BLaER1 (cell line): Measurements from ENCODE around the gene CEP41.

Experiments
- H3K27ac ChIP-seq: shearing (Covaris generic); formaldehyde crosslinking; 2 replicates; pipeline ENCODE4 v1.8.1; 2022
- H3K27me3 ChIP-seq: shearing (Covaris generic); formaldehyde crosslinking; 2 replicates; pipeline ENCODE4 v1.8.1; 2022
- H3K36me3 ChIP-seq: shearing (Covaris generic); formaldehyde crosslinking; 2 replicates; pipeline ENCODE4 v1.8.1; 2022
- H3K4me1 ChIP-seq: shearing (Covaris generic); formaldehyde crosslinking; 2 replicates; pipeline ENCODE4 v1.8.1; 2022
- H3K4me2 ChIP-seq: shearing (Covaris generic); formaldehyde crosslinking; 2 replicates; pipeline ENCODE4 v1.8.1; 2022
- H3K4me3 ChIP-seq: shearing (Covaris generic); formaldehyde crosslinking; 2 replicates; pipeline ENCODE4 v1.8.1; 2022
- H3K9ac ChIP-seq: shearing (Covaris generic); formaldehyde crosslinking; 2 replicates; pipeline ENCODE4 v1.8.1; 2022
- H3K9me3 ChIP-seq: shearing (Covaris generic); formaldehyde crosslinking; 2 replicates; pipeline ENCODE4 v1.8.1; 2022
- H4K20me1 ChIP-seq: shearing (Covaris generic); formaldehyde crosslinking; 2 replicates; pipeline ENCODE4 v1.8.1; 2022
- Cebpa-rat ChIP-seq: shearing (Covaris generic); IDR thresholded peaks from 2 replicates; pipeline ENCODE4 v1.8.1; 2022

The CEP41 gene

DNA sequence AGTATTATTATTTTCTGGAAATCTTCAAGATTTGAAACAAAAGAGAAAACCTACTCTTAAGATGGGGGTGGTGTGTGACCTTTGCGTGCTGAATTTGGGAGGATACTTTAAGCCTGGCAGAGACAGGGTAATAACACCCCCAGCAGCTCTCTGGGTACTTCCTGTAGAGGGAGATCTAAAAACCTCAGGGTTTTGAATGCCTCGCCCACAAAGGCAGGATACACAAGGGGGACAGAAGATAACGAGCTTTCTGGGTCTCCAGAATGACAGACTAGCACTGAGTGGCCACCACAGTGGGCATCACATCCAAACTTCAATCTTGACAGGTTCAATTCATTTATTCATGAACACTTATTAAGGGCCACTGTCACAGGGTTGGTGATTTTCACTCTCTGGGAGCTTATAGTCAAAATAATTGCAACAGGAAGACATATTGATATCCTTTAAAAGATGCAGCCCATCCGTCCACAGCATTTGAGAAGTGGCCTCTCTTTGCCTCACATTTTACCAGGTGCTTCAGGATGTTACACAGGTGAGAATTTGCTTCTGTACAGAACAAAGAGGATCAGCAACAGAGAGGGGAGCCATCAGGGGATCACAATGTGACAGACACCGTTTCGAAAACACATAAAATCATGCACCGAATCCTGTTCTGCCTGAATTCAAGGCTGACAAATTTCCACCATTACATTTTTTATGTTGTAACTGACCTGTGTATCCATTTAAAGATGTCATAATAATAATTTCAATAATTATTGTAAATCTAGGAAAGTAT is 46.2 kb downstream of the CEP41 start:
- Histone ChIP-seq H3K27me3 (no peaks in the 10 kb centered on the region), H3K9ac (no peak overlapping the region), H3K4me1 (peaks cover 16% of the 10 kb centered on the region), H3K36me3 (peaks cover 23% of the 10 kb centered on the region), H3K4me3 (no peak overlapping the region), H3K27ac (no peak overlapping the region), H4K20me1 (no peaks in the 10 kb centered on the region), H3K4me2 (peak overlapping the region; percentile 51), H3K9me3 (no peaks in the 10 kb centered on the region)
- TF ChIP-seq Cebpa-rat: no peak

- no peak overlapping the region for H3K9ac ChIP-seq
- peaks cover 16% of the 10 kb centered on the region for H3K36me3 ChIP-seq
- no peak overlapping the region for H3K27ac ChIP-seq
- no peak overlapping the region for H3K4me3 ChIP-seq
- no peaks in the 10 kb centered on the region for H3K27me3 ChIP-seq
- no peaks in the 10 kb centered on the region for H4K20me1 ChIP-seq
- H3K4me2 ChIP-seq: peak overlapping the region; percentile 51
- no peaks in the 10 kb centered on the region for H3K9me3 ChIP-seq
- H3K4me1 ChIP-seq: peaks cover 16% of the 10 kb centered on the region
- TF ChIP-seq Cebpa-rat: no peak
These were observed 46.9 kb downstream of the CEP41 start for GRCh38 chr7:130393841-130394411.

DNA sequence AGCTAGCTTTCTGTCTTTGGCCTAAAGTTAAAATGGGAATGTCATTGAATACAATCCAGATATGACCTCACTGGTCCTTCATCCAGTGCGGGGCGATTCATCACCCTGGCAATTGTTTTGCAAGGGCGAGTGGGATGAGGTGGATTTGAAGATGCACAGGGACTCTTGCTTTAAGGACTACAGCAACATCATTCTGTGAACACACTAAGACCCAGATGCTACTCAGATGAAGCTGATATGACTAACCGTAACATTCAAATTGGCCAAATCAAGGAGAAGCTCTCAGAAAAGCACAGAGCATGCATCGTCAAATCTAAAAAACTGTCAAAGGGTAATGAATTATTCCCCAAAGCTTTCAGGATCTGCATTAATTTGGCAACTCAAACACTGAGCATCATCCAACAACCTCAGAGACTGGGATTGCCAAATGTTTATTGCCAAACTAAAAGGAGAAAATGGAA is 47.7 kb downstream of the CEP41 start:
- H3K9me3 ChIP-seq: no peaks in the 10 kb centered on the region
- no peak overlapping the region for H3K27ac ChIP-seq
- no peak for TF ChIP-seq Cebpa-rat
- H4K20me1 ChIP-seq: no peaks in the 10 kb centered on the region
- peaks cover 16% of the 10 kb centered on the region for H3K4me1 ChIP-seq
- H3K4me2 ChIP-seq: no peak overlapping the region
- H3K9ac ChIP-seq: no peak overlapping the region
- no peaks in the 10 kb centered on the region for H3K27me3 ChIP-seq
- no peak overlapping the region for H3K4me3 ChIP-seq
- H3K36me3 ChIP-seq: peaks cover 8% of the 10 kb centered on the region

DNA sequence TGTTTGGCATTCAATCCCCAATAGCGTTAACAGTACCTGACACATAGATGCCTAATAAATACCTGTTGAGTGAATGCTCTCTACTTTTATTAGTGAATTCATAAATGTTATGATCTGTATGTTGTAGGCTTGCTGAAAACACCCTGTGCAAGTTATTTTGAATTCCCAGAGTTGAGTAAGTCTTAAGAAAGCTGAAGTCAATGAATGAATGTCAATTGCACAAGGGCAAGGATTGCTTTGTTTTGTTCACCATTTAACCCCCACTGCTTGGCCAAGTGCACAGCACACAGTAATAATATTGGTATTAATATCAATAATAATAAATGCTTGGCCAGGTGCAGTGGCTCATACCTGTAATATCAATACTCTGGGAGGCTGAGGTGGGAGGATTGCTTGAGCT is 50.3 kb downstream of the CEP41 start:
- no peaks in the 10 kb centered on the region for H4K20me1 ChIP-seq
- no peak overlapping the region for H3K9ac ChIP-seq
- no peak for TF ChIP-seq Cebpa-rat
- no peak overlapping the region for H3K4me3 ChIP-seq
- no peaks in the 10 kb centered on the region for H3K9me3 ChIP-seq
- no peaks in the 10 kb centered on the region for H3K27me3 ChIP-seq
- H3K36me3 ChIP-seq: no peaks in the 10 kb centered on the region
- H3K4me1 ChIP-seq: peaks cover 23% of the 10 kb centered on the region
- no peak overlapping the region for H3K27ac ChIP-seq
- H3K4me2 ChIP-seq: no peak overlapping the region

DNA sequence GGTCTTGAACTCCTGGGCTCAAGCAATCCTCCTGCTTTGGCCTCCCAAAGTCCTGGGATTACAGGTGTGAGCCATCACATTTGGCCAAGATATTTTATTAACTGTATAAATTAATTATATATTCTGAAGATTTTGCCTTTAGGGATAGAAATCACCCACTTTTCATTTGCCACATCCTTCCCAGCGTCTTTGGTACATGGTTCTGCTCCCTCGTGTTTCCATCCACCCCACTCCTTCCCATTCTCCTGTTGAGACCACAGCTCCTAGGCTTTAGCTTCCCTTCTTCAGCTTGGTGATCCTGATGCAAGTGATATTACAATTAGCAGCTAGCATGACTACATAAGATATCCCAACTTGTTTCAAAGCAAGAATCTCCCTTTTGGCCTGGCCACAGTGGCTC is 52.1 kb downstream of the CEP41 start:
- H3K4me3 ChIP-seq: no peak overlapping the region
- no peak overlapping the region for H3K9ac ChIP-seq
- peaks cover 11% of the 10 kb centered on the region for H3K4me1 ChIP-seq
- no peaks in the 10 kb centered on the region for H3K36me3 ChIP-seq
- no peak overlapping the region for H3K4me2 ChIP-seq
- H3K27ac ChIP-seq: no peak overlapping the region
- no peaks in the 10 kb centered on the region for H4K20me1 ChIP-seq
- H3K27me3 ChIP-seq: no peaks in the 10 kb centered on the region
- H3K9me3 ChIP-seq: no peaks in the 10 kb centered on the region
- no peak for TF ChIP-seq Cebpa-rat

DNA sequence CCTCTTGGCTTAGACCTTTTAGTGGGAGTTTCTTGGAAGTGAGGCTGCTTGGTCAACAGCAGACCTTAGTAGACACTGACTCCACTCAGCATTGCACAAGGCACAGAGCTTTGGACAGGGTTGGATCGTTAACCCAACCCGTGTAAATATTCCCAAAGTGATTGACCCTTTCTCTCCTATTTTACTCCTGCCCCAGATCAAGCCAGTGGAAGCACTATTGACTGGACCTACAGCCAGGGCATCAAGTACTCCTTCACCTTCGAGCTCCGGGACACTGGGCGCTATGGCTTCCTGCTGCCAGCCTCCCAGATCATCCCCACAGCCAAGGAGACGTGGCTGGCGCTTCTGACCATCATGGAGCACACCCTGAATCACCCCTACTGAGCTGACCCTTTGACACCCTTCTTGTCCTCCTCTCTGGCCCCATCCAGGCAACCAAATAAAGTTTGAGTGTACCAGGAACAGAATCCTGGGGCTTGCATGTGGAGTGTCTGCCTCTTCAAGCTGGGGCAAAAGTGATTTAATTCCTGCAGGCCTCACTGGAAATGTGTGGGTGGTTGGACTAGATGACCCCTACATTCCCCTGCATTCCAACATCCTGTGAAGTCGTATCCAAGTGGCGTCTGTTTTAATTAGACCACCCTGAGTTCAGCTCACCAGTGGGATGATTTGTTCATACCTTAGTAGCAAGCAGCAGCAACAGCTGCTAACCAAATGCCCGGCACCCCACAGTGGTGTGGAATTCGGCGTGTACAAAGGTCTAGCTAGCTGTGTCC is 53.0 kb downstream of the CEP41 start:
- Histone ChIP-seq H3K4me3 (no peak overlapping the region), H4K20me1 (no peaks in the 10 kb centered on the region), H3K27me3 (no peaks in the 10 kb centered on the region), H3K4me1 (peaks cover 7% of the 10 kb centered on the region; the same call in 1 of the 2 replicates), H3K9me3 (no peaks in the 10 kb centered on the region), H3K27ac (no peak overlapping the region), H3K4me2 (no peak overlapping the region), H3K9ac (no peak overlapping the region), H3K36me3 (no peaks in the 10 kb centered on the region)
- TF ChIP-seq Cebpa-rat: no peak

DNA sequence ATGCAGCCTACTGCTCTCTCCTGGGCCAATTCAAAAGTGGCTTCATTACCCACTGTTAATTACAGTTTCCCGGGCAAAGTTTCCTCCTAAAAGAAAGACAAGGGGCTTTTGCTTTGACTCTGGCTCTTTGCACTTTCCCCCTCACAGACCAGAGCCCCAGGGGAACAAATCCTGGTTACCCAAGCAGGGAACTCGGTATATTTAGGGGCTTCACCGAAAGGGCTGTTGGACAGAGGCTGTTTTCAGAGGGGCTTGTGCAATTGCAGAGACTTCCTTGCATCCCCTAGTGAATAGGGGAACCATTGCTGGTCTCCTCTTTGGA is 53.5 kb downstream of the CEP41 start:
- Histone ChIP-seq H3K4me2 (no peak overlapping the region), H3K4me1 (peaks cover 7% of the 10 kb centered on the region; the same call in 1 of the 2 replicates), H4K20me1 (no peaks in the 10 kb centered on the region), H3K4me3 (no peak overlapping the region), H3K9ac (no peak overlapping the region), H3K27me3 (no peaks in the 10 kb centered on the region), H3K36me3 (no peaks in the 10 kb centered on the region), H3K9me3 (no peaks in the 10 kb centered on the region), H3K27ac (no peak overlapping the region)
- TF ChIP-seq Cebpa-rat: no peak

GRCh38 chr7:130386876-130387275 is 53.9 kb downstream of the CEP41 start:
- H3K9me3 ChIP-seq: no peaks in the 10 kb centered on the region
- H4K20me1 ChIP-seq: no peaks in the 10 kb centered on the region
- no peaks in the 10 kb centered on the region for H3K36me3 ChIP-seq
- peaks cover 7% of the 10 kb centered on the region; the same call in 1 of the 2 replicates for H3K4me1 ChIP-seq
- no peak overlapping the region for H3K4me2 ChIP-seq
- no peak overlapping the region for H3K4me3 ChIP-seq
- no peak overlapping the region for H3K27ac ChIP-seq
- TF ChIP-seq Cebpa-rat: no peak
- no peaks in the 10 kb centered on the region for H3K27me3 ChIP-seq
- no peak overlapping the region for H3K9ac ChIP-seq

DNA sequence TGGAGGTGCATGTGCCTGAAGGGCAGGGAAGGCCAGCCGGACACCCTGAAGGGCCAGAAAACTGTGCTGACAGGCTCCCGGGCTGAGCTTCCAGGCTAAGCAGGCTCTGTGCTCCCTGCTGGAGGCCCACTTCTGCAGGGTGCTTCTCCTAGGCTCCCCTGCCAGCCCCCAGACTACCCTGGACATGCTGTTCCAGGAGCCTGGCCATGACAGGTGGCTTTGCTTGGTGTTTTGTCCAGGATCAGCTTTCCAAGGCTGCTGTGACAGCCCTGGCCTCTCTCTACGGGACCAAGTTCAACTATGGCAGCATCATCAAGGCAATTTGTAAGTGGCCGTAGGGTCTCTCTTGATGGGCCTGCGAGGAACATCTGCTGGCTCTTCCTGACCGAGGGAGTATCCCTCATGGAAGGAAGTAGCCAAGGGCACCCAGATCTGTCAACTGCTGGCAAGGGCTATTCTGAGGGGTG is 55.2 kb downstream of the CEP41 start:
- no peaks in the 10 kb centered on the region for H4K20me1 ChIP-seq
- no peaks in the 10 kb centered on the region for H3K27me3 ChIP-seq
- H3K4me2 ChIP-seq: no peak overlapping the region
- no peak overlapping the region for H3K4me3 ChIP-seq
- TF ChIP-seq Cebpa-rat: no peak
- peaks cover 7% of the 10 kb centered on the region; the same call in 1 of the 2 replicates for H3K4me1 ChIP-seq
- no peak overlapping the region for H3K9ac ChIP-seq
- no peak overlapping the region for H3K27ac ChIP-seq
- H3K36me3 ChIP-seq: no peaks in the 10 kb centered on the region
- no peaks in the 10 kb centered on the region for H3K9me3 ChIP-seq
